Right hindlimb (tissue), 1 donor: ENCODE data around the gene PHF21A.

ENCODE experiments used
- DNase-seq: peaks from one replicate; pipeline ENCODE4 v3.0.0-alpha.2; 2018

The PHF21A gene

GRCh38 chr11:45933131-45933831 lies 188.0 kb downstream of the PHF21A start:
- DNase-seq = peak; percentile 15

- no peak for DNase-seq
Measured at GRCh38 chr11:45932217-45932616, 189.0 kb downstream of the PHF21A start.

- no peak for DNase-seq
Measured at GRCh38 chr11:45931739-45932138, 189.5 kb downstream of the PHF21A start.

GRCh38 chr11:45930951-45931570 lies 190.2 kb downstream of the PHF21A start:
- DNase-seq = peak; percentile 12

GRCh38 chr11:45930031-45930794 lies 191.0 kb downstream of the PHF21A start:
- peak; percentile 21 for DNase-seq

GRCh38 chr11:45929486-45930030 lies 191.7 kb downstream of the PHF21A start:
- peak; percentile 5 for DNase-seq

GRCh38 chr11:45928535-45929215 lies 192.6 kb downstream of the PHF21A start:
- DNase-seq = peak; percentile 12

GRCh38 chr11:45927684-45928413 lies 193.4 kb downstream of the PHF21A start:
- peak; percentile 11 for DNase-seq

GRCh38 chr11:45927332-45927683 lies 193.9 kb downstream of the PHF21A start:
- DNase-seq = peak; percentile 18

GRCh38 chr11:45926536-45927331 lies 194.5 kb downstream of the PHF21A start:
- DNase-seq = peak; percentile 11

- DNase-seq = peak; percentile 29
Measured at GRCh38 chr11:45926001-45926401, 195.3 kb downstream of the PHF21A start.

- DNase-seq = no peak
Measured at GRCh38 chr11:45925550-45925949, 195.7 kb downstream of the PHF21A start.

- peak; percentile 13 for DNase-seq
Measured at GRCh38 chr11:45924927-45925326, 196.3 kb downstream of the PHF21A start.

GRCh38 chr11:45924036-45924915 lies 197.0 kb downstream of the PHF21A start:
- peak; percentile 19 for DNase-seq

GRCh38 chr11:45922425-45923082 lies 198.7 kb downstream of the PHF21A start, which contains the start of gene LARGE2:
TSS of gene LARGE2 (plus strand) at chr11:45922656. CDS start at chr11:45922883, 227 bp downstream.
- DNase-seq = no peak

- DNase-seq = peak; percentile 59
Measured at GRCh38 chr11:45921561-45922424, 199.5 kb downstream of the PHF21A start.

GRCh38 chr11:45920531-45921477 lies 200.4 kb downstream of the PHF21A start:
- DNase-seq = peak; percentile 11
